Parathyroid adenoma (tissue), 2 donors: ENCODE measurements around the gene IFI27L2.

Source experiments
- H2AFZ ChIP-seq: fragments of 300-600 bp; sonication (generic); one replicate; pipeline ENCODE4 v1.7.0; 2017; ENCODE audit warnings: antibody characterized with exemption, mild to moderate bottlenecking
- H3K27ac ChIP-seq: fragments of 300-600 bp; sonication (generic); one replicate; pipeline ENCODE4 v1.7.0; 2017
- H3K27me3 ChIP-seq: fragments of 300-600 bp; sonication (generic); one replicate; pipeline ENCODE4 v1.7.0; 2017; ENCODE audit warnings: low read length; ENCODE audit not compliant: control insufficient read depth, insufficient read depth
- H3K36me3 ChIP-seq: fragments of 300-600 bp; sonication (generic); one replicate; pipeline ENCODE4 v1.7.0; 2017; ENCODE audit warnings: low read length; ENCODE audit not compliant: control insufficient read depth, insufficient read depth
- H3K4me1 ChIP-seq: fragments of 300-600 bp; sonication (generic); one replicate; pipeline ENCODE4 v1.7.0; 2017; ENCODE audit warnings: control low read depth
- H3K4me2 ChIP-seq: fragments of 300-600 bp; sonication (generic); one replicate; pipeline ENCODE4 v1.7.0; 2017; ENCODE audit warnings: low read length
- H3K4me3 ChIP-seq: fragments of 300-600 bp; sonication (generic); one replicate; pipeline ENCODE4 v1.7.0; 2017; ENCODE audit warnings: low read depth, low read length
- H3K79me2 ChIP-seq: fragments of 300-600 bp; sonication (generic); one replicate; pipeline ENCODE4 v1.7.0; 2017; ENCODE audit warnings: control low read depth
- H3K9ac ChIP-seq: fragments of 300-600 bp; sonication (generic); one replicate; pipeline ENCODE4 v1.7.0; 2017; ENCODE audit warnings: mild to moderate bottlenecking
- H3K9me3 ChIP-seq: fragments of 300-600 bp; sonication (generic); one replicate; pipeline ENCODE4 v1.7.0; 2017; ENCODE audit warnings: low read length; ENCODE audit not compliant: control insufficient read depth
- CTCF ChIP-seq: fragments of 300-600 bp; sonication (generic); IDR thresholded peaks from one replicate; pipeline ENCODE4 v1.7.0; 2017; ENCODE audit warnings: antibody characterized with exemption, mild to moderate bottlenecking
- donor health status: primary hyperparathyroidism.

The IFI27L2 gene

GRCh38 chr14:94163796-94164195, 34.4 kb upstream of the IFI27L2 start:
- Histone ChIP-seq H3K79me2 (no peaks in the 10 kb centered on the region), H3K9ac (no peak overlapping the region), H3K4me2 (no peak overlapping the region), H3K27me3 (no peaks in the 10 kb centered on the region), H3K36me3 (no peaks in the 10 kb centered on the region), H3K4me3 (no peak overlapping the region), H3K4me1 (no peaks in the 10 kb centered on the region), H2AFZ (no peak overlapping the region), H3K9me3 (no peaks in the 10 kb centered on the region), H3K27ac (no peak overlapping the region)
- TF ChIP-seq CTCF: no peak

GRCh38 chr14:94162466-94162865, 33.1 kb upstream of the IFI27L2 start:
- Histone ChIP-seq H2AFZ (no peak overlapping the region), H3K79me2 (no peaks in the 10 kb centered on the region), H3K4me3 (no peak overlapping the region), H3K4me2 (no peak overlapping the region), H3K4me1 (no peaks in the 10 kb centered on the region), H3K9me3 (no peaks in the 10 kb centered on the region), H3K27ac (no peak overlapping the region), H3K36me3 (no peaks in the 10 kb centered on the region), H3K27me3 (no peaks in the 10 kb centered on the region), H3K9ac (no peak overlapping the region)
- no peak for TF ChIP-seq CTCF

- Histone ChIP-seq H3K27ac (no peak overlapping the region), H3K4me3 (no peak overlapping the region), H3K9me3 (no peaks in the 10 kb centered on the region), H3K27me3 (no peaks in the 10 kb centered on the region), H3K4me2 (no peak overlapping the region), H2AFZ (no peak overlapping the region), H3K36me3 (no peaks in the 10 kb centered on the region), H3K4me1 (no peaks in the 10 kb centered on the region), H3K9ac (no peak overlapping the region), H3K79me2 (no peaks in the 10 kb centered on the region)
- no peak for TF ChIP-seq CTCF
Observed at GRCh38 chr14:94161981-94162380, 32.6 kb upstream of the IFI27L2 start.

GRCh38 chr14:94161058-94161457, 31.7 kb upstream of the IFI27L2 start:
- no peak overlapping the region for H3K27ac ChIP-seq
- H3K9me3 ChIP-seq: no peaks in the 10 kb centered on the region

More at GRCh38 chr14:94161058-94161457, 31.7 kb upstream of the IFI27L2 start:
- Histone ChIP-seq H3K79me2 (no peaks in the 10 kb centered on the region), H3K4me3 (no peak overlapping the region), H3K4me2 (no peak overlapping the region), H3K27me3 (no peaks in the 10 kb centered on the region), H3K9ac (no peak overlapping the region), H3K36me3 (no peaks in the 10 kb centered on the region), H2AFZ (no peak overlapping the region), H3K4me1 (no peaks in the 10 kb centered on the region)
- TF ChIP-seq CTCF: no peak
